SIG-M5 treated with dmso at 0.1 percent for 504 hours (cell line): ENCODE results near the gene PARVG.

Experiments used
- DNase-seq: peaks from one replicate; lab custom pipeline; 2025; ENCODE audit not compliant: unreplicated experiment; lab: John Stamatoyannopoulos, UW

Gene PARVG

GRCh38 chr22:44193535-44193891 lies 12.8 kb downstream of the PARVG start:
- DNase-seq = no peak

- no peak for DNase-seq
These were observed 13.8 kb downstream of the PARVG start for GRCh38 chr22:44194569-44194968.

DNA sequence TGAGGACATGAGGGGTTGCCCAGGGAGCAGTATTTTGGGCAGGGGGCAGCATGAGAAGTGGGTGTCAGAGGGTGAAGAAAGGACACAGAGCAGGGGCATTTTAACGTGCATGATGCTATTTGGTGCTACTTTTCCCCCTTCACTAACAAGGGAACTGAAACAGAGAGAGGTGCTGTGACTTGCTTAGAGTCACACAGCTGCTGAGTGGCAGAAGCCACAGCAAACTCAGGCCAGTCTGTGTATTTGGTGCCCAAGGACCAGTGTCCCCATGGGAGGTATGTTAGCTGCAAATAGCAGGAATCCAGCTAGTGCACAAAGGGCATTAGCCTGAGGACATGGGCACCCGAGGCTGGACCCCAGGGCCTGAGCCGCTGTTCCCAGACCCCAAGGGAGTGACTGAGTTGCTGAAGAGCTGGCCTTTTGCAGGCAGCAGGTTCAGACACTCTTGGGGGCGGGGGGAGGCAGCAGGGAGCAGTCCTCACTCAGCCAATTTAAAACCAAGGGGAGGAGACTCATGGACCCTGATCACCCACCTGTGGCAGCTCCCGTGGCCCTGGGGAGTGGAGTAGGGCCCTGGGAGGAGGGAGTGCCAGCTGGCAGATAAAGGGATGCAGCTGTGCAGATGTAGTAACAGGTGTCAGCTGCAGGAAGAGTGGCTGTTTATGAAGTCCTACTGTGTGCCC lies 14.6 kb downstream of the PARVG start:
- no peak for DNase-seq

DNA sequence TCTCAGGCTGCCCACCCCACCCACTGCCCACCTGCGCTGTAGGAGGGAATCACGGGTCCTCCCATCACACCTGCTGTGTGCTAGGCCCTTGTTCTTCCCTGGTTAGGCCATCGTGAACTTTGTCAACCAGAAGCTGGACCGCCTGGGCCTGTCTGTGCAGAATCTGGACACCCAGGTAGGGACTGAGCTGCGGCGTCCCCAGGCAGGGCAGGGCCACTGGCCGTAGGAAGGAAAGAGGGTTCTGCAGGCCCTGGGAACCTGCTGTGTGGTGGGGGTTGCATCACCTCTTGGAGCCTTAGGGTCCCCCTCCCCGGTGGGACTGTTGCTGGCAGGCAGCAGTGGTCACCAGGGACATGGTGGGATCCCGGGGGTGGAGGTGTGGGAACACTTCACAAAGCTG lies 15.5 kb downstream of the PARVG start:
- DNase-seq = no peak

DNA sequence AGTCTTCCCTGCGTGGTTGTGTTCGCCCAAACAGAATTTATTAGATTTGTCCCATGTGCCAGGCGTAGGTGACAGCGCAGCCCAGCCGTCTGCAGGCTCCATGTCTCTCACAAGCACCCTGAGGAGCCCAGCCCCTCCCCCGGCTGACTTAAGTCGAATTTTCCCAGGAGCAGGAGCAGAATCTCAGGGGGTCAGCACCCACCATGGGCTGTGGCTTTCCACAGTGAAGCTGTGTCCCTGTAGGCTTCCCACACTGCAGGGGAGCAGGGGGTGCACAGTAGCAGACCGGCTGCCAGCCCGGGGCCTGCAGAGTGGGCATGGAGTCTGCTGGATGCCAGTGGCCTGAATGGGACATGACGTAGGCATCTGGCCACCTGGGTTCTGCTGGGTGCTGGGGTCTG lies 16.0 kb downstream of the PARVG start:
- DNase-seq = no peak

- DNase-seq = no peak
These were observed 16.5 kb downstream of the PARVG start for GRCh38 chr22:44197271-44197670.

- DNase-seq = no peak
These were observed 18.4 kb downstream of the PARVG start for GRCh38 chr22:44199164-44199563.

GRCh38 chr22:44199866-44200265 lies 19.1 kb downstream of the PARVG start:
- DNase-seq = no peak

GRCh38 chr22:44200451-44200850 lies 19.7 kb downstream of the PARVG start:
- DNase-seq = no peak

DNA sequence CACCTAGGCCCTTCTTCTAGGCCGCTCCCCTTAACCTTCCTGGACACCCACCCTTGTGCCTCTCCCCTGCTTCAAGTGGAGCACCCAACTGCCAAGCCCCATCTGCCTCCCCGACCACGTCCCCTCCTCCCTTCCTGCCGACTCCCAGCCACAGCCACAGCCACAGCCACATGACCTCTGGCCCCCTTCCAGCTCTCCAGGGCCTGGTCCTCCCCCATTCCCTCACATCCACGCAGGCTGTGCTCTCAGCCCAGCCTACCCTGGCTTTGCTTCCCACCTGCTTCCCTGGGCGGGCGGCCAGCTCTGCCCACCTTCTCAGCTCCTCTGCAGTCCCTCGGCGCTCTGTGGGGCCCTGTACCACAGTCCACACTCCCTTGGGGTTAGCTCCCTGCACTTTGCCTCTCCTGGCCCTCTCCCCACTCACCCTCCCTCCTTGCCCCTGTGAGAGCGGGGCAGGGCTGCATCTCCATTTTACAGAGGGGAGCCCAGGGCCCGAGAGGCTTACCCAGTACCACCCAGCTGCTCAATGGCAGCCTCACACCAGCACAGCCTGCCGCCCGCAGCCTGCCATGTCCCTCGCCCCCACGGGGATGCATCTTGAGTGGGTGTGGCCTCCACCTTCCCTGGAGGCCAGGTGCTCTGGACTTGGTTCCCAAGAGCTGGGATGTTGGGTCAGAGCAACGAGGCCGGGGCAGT lies 20.3 kb downstream of the PARVG start:
- no peak for DNase-seq

DNA sequence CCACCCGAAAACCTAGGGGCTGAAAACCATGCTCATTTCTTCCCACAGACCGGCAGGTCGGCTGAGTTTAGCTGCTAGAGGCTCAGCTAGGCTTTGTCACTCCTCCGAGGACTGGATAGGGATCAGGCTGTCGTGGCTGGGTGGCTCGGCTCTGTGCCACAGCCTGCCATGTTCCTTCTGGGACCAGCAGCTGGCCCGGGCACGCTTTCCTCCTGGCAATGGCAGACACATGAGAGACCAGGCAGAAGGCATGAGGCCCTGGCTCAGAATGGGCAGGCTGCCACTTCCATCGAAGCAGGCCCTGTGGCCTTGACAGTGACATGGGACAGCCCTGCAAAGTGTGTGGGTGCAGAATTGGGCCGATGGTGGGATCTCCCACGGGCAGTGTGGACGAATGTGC lies 20.9 kb downstream of the PARVG start:
- DNase-seq = no peak

DNA sequence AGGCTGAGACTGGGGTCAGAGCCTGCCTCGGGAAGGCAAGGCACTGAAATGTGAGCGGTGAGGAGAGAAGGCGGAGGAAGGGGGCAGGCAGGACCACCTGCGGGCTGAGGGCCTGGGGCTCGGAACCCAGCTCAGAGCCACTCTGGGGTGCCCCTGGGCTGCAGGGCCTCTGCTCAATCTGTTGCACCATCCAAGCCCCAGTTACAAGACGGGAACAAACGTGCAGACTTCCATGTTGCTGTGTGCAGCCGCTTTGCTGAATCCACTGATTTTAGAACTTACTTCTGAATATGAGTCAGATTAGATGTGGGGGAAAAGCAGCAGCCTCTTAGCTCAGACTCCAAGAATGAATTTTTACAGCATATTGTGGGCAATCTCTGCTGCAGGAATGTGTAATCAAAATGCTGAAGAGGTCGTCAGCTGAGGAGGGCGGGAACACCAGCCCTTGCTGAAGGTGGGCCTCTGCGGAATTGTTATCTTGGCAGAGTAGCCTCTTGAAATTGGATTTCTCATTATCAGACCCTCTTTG lies 21.6 kb downstream of the PARVG start:
- no peak for DNase-seq

GRCh38 chr22:44203203-44203602 lies 22.5 kb downstream of the PARVG start:
- no peak for DNase-seq

DNA sequence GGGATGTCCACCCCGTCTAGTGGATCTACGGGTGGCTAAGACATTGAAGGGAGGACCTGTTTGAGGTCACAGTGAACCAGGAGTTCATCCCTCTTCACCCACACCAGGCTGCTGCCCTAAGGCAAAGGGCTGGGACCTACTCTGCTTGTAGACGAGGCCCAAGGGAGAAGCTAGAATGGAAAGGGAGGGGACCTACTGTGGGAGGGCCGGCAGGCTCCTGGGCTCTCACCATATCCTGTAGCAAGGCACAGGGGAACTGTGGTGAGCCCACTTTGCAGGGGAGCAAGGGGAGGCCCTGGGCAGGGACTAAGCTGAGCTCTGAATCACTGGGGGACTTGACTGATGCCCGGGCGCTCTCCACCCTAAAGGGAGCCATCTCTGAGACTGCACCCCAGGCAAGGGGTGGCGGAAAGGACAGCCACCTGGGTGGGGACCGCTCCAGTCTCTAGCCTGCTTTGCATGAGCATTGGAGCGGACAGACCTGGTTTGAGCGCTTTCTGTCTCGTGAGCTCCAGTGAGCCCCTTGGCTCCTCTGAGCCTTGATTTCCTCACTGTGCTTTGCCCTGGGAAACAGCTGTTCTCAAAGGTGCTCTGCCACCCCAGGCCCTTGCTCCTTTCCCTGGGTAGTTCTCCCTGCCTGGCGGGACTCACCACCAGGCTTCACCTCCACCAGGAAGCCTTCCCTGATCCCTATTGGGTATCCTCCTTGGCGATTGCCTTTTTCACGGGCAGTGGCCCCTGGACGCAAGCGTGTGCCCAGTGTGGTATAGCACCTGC lies 24.2 kb downstream of the PARVG start:
- DNase-seq = no peak

GRCh38 chr22:44205516-44206329 lies 25.0 kb downstream of the PARVG start:
- no peak for DNase-seq

GRCh38 chr22:44206330-44206645 lies 25.6 kb downstream of the PARVG start:
- no peak for DNase-seq

DNA sequence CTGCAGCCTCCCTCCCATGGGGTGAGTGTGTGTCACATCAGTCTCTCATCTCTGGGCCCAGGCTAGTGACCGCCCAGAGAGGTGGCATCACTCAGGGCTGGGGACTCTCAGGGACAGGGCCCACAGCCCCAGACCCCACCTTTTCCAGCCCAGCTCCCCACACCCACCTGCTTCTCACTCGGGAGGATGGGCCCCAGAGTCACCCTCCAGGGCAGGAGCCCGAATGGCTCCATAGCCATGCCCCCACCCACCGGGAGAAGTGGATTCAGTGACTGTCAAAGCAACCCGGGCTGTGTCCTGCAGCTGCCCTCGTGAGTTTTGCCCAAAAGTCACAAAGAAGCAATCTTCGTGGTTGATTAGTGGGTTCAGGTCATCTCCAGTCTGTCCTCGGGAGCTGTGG lies 26.0 kb downstream of the PARVG start:
- DNase-seq = no peak

DNA sequence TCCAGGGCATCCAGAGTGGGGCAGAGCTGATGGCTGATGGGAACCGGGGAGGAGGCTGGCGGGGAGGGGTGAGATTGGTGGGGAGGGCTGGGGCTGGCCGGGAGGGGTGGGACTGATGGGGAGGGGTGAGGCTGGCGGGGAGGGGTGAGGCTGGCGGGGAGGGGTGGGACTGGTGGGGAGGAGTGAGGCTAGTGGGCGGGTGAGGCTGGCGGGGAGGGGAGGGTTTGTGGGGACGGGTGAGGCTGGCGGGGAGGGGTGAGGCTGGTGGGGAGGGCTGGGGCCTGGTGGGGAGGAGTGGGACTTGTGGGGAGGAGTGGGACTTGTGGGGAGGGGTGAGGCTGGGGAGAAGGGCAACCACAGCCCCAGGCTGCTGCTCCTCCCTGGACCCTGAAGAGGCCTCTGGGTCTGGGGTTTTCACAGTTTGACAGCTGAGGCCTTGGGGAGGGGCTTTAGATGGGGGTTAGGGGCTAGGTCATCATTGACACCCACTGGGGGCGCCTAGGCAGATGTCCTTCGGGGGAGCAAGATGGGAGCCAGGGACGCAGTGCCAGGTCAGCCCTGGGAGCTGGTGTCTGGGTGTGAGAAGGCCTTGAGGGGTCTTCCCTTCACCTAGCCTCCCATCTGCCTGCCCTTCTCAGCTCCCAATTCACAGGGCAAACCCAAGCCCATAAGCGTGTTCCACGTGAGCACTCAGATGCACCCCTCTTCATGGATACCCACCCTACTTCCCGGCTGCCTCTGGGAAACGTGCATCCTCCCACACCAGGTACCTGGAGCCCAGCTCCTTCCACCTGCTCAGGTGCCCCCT lies 26.7 kb downstream of the PARVG start:
- DNase-seq = no peak

DNA sequence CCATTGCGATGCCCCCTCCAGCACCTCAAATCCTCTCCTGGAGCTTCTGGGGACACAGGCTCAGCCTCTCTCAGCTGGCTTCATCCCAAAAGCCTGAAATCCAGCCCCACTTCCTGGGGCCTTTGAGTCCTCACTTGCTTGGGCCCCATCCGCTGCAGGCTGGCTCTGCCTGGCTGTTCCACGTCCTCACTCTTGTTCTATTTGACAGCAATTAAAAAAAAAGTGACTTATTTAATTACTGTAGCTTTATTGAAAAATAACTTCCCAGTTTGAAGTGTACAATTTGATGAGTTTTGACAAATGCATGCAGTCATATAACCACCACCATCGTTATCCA lies 27.2 kb downstream of the PARVG start:
- no peak for DNase-seq

DNA sequence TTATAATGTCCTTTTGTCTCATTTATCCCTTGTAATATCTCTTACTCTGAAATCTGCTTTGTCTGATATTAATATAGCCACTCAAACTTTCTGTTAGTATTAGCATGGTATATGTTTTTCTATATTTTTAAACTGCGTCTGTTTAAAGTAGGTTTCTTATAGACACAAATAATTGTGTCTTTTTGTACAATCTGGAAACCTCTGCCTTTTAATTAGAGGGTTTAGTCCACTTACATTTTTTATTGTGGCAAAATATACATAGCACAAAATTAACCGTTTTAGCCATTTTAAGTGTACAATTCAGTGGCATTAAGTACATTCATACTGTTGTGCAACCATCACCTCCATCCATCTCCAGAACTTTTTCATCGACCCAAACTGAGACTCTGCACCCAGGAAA lies 28.6 kb downstream of the PARVG start:
- no peak for DNase-seq

- no peak for DNase-seq
These were observed 30.0 kb downstream of the PARVG start for GRCh38 chr22:44210722-44211121.
